T follicular helper cell (primary cell): Measurements from ENCODE around the gene KPNA6.

ENCODE experiments used
- DNase-seq: peaks from one replicate; pipeline ENCODE4 v3.0.0-alpha.2; 2020; ENCODE audit warnings: low read depth

The KPNA6 gene

DNA sequence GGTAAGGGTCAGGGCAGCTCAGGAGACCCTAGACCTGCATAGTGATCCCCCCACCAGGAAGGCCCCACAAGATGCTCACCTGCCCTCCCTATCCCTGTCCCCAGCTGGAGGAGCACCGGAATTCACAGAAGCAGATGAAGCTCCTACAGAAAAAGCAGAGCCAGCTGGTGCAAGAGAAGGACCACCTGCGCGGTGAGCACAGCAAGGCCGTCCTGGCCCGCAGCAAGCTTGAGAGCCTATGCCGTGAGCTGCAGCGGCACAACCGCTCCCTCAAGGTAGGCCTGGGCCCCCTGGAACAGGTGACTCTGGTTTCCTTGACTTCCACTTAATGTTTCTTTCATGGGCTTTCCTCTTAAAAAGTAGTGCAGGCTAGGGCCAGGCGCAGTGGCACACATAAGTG lies 80.0 kb downstream of the KPNA6 start:
- DNase-seq: no peak

DNA sequence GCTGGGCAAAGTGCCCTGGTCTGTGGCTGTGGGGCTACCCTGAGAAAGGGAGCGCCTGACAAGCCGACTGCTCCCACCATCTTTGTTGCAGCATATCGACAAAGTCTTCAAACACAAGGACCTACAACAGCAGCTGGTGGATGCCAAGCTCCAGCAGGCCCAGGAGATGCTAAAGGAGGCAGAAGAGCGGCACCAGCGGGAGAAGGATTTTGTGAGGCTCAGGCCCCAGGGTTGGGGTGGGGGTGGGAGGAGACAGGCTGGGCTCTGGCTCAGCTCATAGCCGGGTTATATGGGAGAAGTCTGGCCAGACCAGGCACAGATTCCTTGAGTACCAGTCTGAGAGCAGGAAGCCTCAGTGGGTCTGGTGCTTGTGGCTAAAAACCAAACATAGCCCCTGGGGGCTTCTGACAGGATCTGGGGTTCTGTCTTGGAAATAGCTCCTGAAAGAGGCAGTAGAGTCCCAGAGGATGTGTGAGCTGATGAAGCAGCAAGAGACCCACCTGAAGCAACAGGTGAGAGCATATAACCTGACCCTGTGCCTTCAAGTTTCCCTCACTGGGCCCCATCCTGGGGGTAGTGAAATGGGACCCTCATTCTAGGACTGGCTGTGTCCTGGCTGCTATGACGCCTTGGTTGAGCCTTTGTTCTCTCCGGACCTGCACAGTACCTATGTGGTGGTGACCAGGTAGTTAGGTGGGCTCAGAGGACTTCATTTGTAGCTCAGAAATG lies 84.5 kb downstream of the KPNA6 start:
- DNase-seq: no peak

DNA sequence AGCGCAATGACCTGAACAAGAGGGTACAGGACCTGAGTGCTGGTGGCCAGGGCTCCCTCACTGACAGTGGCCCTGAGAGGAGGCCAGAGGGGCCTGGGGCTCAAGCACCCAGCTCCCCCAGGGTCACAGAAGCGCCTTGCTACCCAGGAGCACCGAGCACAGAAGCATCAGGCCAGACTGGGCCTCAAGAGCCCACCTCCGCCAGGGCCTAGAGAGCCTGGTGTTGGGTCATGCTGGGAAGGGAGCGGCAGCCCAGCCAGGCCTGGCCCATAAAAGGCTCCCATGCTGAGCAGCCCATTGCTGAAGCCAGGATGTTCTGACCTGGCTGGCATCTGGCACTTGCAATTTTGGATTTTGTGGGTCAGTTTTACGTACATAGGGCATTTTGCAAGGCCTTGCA lies 87.1 kb downstream of the KPNA6 start:
- no peak for DNase-seq

DNA sequence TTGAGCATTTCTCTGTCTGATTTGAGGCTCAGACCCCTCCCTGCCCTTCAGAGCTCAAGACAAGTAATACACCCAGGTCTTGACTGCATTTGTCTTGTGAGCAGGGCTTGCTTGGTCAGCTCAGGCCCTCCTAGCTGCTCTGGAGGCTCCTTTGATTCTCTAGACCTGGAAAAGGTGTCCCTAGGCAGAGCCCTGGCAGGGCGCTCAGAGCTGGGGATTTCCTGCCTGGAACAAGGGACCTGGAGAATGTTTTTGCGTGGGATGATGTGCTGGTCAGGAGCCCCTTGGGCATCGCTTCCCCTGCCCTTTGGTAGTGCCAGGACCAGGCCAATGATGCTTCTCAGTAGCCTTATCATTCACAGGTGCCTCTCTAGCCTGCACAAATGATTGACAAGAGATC lies 87.7 kb downstream of the KPNA6 start:
- no peak for DNase-seq

DNA sequence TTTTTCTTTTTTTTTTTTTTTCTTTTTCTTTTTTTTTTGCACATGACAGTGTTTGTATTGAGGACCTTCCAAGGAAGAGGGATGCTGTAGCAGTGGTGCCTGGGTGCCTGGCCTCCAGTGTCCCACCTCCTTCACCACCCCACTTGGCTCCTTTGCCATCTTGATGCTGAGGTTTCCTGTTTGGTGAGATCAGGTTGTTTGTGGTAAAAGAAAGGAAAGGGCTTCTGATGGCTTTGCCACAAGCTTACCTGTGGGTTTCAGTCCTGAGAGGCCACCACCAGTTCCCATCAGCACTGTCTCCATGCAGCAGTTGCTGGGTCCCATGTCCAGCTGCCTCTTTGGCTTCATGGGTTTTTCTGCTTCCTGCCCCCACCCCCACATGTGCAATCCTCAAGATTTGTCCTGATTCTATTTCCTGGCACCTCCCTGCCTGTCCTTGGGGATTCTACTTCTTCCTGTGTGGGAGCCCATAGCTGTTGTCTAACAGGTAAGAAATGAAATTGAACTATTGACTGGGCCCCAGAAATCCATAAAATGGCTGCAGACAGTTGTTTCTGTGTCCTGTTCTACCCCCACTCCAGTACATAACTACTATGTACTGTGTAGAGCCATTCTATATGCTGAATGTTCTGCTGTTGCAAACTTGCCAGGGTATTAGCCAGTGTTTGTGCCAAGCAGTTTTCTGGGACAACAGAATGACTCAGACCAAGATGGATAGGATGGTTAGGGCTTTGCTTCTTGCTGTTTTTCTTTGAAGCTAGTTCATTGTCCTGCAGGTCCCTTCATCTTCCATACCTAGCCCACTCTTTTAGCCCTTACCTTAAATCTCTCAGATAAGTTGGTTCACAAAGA lies 88.3 kb downstream of the KPNA6 start:
- DNase-seq: no peak

DNA sequence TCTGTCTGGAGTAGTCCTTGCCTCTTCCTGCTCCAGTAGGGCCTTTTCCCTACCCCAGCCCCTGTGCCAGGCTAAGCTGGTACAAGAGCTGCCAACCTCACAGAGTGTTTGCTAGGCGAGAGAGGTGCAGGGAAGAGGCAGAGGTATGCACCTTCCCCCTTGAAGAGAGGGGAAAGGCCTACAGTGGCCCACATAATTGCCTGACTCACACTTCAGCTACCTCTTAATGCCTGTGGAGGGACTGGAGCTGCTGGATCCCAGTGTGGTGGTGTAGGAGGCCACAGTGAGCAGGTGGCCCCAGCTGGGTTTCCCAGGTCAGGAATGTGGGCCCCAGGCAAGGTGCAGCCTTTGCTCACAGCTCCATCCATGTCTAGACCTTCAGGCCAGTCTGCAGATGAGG lies 89.2 kb downstream of the KPNA6 start:
- DNase-seq: no peak

DNA sequence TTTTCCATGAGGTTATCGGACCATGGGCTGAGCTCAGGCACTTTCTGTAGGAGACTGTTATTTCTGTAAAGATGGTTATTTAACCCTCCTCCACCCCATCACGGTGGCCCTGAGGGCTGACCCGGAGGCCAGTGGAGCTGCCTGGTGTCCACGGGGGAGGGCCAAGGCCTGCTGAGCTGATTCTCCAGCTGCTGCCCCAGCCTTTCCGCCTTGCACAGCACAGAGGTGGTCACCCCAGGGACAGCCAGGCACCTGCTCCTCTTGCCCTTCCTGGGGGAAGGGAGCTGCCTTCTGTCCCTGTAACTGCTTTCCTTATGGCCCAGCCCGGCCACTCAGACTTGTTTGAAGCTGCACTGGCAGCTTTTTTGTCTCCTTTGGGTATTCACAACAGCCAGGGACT lies 90.0 kb downstream of the KPNA6 start:
- no peak for DNase-seq

DNA sequence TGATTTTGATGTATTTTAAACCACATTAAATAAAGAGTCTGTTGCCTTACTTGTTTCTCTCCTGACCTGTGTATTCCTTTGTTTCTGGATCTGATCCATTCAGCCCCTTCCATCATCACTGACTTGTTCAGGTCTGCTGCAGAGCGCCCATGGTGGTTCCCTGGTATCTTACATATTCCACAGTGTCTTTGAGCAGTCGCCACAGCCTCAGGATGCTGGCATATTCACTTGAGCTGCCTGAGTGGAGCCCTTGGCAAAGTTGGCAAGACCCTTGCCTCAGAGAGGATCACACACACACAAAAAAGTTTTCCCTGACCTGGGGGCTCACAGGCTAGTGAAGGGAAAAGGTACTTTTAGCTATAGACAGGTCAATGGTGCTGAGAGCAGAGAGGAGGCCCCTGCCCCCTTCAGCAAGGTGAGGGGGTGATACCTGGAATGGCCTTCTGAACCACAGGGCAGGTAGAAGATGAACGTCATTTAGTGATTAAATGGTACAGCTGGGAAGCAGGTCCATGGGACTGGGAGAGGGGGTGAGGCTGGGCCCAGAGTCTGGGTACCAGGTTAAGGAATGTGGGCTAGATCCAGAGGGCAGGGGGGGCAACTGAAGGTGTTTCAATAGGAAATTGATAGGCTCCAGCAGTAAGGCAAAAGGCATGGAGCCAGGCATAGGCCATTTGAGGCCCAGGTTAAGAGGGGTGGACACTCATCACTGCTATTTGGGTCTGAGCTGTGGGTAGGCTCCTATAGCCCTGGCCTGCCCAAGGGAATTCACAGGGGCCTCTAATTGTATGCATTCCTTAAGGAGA lies 90.6 kb downstream of the KPNA6 start:
- no peak for DNase-seq

DNA sequence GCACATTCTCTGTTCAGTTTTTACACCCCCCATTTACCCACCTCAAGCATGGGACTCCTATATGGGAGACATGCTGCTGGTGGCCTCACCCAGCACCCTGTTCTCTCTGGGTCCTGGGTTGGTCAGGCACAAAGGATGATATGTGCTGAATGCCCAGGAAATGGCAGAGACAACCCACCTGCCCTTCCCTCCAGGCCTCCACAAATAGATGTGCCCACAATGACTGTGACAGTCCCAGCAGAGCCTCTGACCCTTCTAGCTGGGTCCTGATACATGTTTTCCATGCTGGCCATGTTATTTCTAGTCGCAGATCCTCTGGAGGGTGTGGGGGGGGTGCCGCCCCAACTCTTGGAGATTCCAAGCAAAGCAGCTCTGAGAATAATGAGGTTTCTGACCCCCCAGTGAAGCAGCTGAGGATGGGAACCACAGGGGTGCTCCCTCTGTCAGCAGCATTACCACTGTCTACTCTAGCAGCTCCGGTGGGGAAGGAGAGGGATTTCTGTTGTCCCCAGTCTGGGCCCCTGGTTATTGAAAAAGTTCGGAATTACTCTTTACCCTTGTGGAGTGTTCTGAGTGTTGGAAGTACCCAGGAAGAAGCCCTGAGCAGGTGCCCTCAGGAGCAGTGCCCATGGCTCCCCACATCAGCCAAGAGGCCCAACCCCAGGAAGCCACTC lies 91.3 kb downstream of the KPNA6 start:
- no peak for DNase-seq

DNA sequence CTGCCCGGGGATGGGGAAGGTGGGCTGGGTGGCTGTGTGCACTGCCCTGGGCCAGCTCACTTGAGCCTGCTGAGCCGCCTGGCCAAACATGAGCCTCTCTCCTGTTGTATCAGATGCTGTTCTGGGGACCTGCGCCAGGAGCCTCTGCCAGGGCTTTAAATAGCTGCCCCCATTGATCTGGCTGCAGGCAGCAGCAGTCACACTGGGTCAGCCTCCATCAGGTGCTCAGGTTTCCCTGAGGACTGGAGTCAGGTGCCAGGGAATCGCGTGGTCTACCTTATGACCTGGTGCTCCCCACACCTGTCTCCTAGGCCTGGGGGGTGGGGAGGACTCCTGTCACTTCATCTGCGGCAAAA lies 91.8 kb downstream of the KPNA6 start:
- no peak for DNase-seq

DNA sequence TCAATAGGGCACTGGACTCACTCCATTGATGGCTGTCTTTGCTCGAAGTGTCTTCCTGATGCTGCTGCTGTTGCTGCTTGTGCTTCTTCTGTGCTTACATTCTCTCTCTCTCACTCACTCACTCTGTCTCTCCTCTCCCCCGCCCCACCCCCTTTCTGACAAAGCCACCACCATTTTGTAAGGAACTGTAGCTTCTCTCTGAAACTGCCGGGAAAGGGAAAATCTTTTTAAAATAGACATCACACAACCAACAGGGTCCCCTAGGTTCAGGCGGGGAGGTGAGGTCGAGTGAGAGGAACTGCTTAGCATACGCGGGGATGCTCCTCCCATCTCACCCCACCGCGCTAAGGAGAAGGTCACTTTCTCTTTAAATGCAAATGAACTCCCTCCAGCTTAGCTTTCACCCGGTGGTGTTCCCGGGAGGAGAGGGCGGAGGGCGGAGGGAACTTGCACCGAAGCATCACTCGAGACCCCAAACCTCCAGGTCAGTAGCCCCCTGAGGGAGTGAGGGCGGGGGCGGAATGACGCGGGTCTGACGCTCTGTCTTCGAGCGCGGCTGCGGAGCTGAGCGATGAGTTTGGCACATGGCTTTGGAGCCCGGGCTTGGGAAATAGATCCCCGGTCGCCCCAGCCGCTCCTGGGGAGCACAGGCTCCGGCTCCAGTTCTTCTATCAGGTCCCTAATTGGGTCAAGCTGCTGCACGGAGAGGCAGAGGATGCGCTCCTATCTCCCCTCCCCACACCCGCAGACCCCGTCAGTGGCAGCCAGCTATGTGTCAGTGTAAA lies 92.6 kb downstream of the KPNA6 start, which contains the start of gene CCDC28B:
CCDC28B (plus strand) TSS at position 370 of the 785 bp plus-strand sequence. CDS start 1,341 bp downstream, outside the sequence.
- peak; percentile 38 for DNase-seq

DNA sequence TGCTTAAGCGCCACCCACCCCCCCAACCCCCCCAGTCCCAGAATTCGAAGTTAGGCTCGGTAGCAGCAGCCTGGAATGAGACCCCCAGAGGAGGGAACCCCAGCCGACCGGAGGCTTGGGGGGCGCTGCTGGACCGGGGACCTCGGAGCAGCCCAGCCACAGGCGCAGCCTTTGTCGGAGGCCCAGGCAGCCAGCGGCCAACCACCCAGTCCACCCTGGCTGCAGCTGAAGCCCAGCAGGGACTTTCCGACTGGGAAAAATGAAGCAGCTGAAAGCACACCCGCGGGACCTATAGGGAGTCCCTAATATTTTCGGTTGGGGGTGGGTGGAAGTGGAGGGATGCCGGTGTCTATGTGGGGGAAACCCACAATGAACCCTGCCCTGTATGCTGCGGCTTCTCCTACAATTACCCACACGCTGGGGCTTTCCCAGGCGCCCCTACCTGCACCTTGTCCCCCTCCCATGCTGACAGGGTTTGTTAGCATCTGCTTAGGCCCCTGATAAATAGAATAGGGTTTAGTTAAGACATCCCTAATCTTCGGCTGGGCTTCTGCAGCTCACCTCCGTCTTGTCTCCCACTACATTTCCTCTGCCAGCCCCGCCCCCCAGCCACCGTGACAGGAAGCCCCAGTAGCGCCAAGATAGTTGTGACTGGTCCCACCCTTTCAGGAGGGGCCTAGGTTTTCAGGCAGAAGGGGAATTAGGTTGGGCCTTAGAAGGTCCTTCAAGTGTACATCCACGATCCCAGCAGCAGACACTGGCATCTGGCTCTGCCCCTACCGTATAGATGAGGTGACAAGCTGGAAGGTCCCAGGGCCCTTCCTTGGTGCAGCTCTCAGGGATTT lies 93.4 kb downstream of the KPNA6 start:
- peak; percentile 72 for DNase-seq

DNA sequence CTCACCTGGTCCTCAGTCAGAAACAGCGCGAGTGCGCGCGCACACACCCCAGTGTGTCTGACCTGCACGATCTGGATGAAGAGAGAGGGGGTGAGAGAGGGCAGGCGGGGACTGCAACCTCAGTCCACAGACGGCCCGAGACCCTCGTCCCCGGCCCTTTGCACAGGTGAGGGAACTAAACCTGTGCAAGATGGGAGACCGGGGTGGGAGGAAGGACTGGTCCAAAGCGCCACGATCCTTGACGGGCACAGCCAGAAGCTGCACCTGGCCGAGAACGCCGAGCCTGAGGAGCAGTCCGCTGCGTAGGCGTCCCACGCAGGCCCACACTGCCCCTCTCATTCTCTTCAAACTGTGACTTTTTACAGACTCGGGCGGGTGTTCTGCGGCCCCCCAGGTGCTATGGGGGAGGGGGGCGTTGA lies 97.1 kb downstream of the KPNA6 start:
- no peak for DNase-seq

DNA sequence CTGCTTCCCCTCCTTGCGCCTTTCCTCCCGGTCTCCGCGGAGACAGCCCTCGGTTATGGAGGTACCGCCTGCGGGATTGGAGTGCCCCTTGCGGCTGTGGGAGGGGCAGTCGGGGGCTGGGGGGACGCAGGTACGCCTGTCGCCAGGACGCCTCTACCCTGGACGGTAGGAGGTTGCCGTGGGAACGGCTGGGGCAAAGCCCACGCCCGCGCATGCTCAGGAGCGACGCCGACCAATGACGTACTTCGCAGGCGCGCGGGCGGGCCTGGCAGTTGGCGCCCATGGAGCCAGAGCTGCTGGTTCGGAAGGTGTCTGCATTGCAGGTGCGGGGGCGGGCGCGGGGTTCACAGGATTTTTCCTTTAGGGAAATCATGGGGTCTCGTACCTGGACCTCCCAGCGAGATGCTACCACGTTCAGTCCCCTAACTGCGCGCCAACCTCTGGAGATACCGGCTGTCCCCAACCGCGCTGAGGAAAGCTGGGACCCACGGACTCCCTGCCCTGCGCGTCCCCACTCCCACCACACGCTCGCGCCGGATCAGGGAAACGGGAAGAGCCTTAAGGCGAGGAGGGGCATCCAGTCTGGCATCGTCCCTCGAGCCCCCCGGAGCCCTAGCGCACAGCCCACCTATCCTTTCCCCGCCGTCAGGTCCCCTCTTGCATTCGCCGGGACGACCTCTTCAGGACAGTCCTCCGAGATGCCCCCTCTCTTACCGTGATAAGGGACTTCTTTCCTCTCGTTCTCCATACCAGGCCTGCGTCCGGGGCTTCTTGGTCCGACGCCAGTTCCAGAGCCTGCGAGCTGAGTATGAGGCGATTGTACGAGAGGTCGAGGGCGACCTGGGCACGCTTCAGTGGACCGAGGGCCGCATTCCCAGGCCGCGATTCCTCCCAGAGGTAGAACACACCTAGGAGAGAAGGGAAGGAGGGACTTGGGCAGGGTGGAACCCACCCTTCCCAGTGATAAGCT lies 97.8 kb downstream of the KPNA6 start, which contains the start of gene IQCC:
IQCC (plus strand) TSS at position 271 of the 970 bp plus-strand sequence; CDS start at position 282, 11 bp downstream.
- DNase-seq: peak; percentile 81

DNA sequence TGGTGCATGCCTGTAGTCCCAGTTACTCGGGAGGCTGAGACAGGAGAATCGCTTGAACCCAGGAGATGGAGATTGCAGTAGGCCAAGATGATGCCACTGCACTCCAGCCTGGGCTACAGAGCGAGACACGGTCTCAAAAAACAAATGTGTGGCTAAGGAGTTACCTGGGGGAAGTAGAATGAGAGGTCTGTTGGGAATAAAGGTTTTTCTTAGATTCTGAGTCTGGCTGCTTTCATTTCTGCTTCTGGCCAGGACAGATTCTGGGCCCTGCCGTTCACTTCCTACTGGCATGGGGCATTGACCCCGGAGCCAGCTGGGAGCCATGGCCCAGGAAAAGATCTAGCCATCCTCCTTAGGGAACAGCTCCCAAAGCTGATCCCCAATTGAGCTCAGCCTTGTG lies 100.6 kb downstream of the KPNA6 start:
- DNase-seq: no peak

DNA sequence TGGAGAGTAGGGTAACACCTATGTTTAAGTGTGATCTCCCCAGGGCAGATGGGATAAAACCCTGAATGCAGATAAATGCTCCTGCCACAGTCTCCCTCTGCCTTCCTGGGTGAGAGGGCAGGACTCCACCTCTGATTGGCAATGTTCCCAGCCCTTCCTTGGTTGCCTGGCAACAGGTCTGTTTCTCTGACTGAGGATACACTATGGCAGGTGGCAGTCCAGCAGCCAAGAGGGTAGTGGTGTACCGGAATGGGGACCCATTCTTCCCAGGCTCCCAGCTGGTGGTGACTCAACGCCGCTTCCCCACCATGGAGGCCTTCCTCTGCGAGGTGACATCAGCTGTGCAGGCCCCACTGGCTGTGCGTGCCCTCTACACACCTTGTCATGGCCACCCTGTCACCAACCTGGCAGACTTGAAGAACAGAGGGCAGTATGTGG lies 101.1 kb downstream of the KPNA6 start, which contains the start of gene DCDC2B:
DCDC2B (plus strand) TSS at position 199 of the 438 bp plus-strand sequence; CDS start at position 204, 5 bp downstream.
- DNase-seq: no peak

DNA sequence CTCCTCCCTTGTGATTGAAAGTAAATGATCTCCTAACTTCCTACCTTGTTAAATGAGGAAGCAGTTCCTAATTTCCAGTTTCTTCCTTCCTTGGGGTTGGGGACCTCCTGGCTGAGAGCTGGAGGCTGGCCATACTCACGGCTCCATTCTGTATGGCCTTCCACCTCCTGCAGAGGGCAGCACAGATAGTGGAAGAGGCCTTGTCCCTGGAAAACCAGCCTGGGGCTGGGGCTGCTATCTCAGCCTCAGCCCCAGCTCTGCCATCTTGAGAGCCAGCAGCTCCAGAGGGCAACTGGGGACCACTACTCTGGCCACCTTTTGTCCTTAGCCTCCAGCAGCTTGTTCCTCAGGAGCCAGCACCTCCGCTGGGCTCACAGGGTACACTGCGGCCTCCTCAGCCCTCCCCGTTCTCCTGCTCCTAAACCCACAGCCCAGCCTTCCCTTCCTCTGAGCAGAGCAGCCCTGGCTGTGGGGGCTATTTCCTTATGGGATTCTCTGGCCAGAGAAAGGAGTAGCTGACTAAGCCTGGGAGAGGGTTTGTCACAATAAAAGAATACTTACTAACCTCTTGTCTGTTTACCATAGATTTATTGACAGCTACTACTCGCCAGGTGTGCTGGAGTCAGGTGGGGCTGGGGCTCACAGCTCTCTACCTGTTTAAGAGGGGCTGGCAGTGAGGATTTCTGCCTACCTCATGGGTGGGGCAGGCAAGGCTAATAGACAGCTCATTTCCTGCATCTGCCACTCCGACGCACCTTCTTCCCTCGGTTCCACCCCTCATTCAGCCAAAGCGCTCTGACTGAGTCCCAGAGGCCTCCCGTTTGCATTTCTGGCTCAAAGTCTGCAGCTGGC lies 108.0 kb downstream of the KPNA6 start:
- DNase-seq: peak; percentile 48

DNA sequence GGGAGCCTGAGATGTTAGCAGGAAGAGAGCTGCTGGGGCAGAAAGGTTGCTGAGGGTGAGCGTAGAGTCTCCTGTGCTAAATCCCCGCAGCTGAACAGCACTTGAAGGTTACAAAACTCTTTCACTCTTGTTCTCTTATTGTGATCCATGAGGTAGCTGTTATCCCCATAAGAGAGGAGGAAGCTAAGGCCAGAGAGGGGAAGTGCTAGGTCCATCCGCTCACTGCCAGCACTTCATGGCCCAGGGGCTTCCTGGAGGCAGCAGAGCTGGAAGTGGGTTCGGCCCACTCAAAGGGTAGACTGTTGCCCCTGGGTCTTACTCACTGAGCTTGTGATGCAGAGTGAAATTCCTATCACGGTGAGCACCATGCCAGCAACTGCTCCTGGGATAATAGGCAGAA lies 108.7 kb downstream of the KPNA6 start:
- DNase-seq: no peak
